AG10803 (cell line): ENCODE measurements around the gene IL3.

Source experiments
- DNase-seq: peaks from one replicate; pipeline ENCODE4 v3.0.0; 2010; ENCODE audit warnings: low read depth
- H3K4me3 ChIP-seq: 2 replicates; pipeline ENCODE4 v1.5.1; 2011; ENCODE audit warnings: mild to moderate bottlenecking, low read length, control low read depth
- TF ChIP-seq, protein P1 (sequence below): conservative IDR thresholded peaks from 2 replicates; pipeline ENCODE4 v1.5.1; 2011; ENCODE audit warnings: mild to moderate bottlenecking, low read length, control low read depth, inconsistent platforms

The IL3 gene

DNA sequence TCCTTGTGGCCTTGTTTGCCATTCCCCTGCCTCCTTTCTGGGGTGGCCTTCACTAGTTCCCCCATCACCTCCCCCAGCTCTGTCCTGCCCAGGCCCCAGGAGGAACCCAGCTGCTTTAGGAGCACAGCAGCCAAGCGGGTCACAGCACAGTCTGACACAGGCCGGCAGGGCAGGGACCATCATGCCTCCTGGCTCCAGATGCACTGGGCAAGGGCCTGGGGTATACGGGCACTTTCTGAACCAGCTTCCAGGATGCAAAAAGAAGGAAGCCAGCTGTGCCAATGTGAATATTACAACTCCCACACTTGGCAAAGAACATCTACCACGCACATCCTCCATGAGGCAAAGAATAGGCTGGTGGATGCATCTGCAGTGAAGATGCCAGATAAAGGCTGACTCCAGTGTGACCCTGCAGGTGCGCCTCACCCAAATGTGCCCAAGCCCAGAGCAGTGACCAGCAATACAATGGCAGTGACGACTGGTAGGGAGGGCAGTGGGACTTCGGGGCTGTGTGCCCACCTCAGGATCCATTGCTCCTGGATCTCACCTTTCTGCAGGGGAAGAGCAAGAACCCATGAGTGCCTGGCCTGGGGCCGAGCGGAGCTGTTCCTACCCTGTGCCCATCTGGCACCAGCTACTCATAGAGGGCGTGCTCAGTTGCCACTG, 6.3 kb upstream of the IL3 start:
- no peak overlapping the region for H3K4me3 ChIP-seq
- no peak for DNase-seq
- TF ChIP-seq, protein P1, sequence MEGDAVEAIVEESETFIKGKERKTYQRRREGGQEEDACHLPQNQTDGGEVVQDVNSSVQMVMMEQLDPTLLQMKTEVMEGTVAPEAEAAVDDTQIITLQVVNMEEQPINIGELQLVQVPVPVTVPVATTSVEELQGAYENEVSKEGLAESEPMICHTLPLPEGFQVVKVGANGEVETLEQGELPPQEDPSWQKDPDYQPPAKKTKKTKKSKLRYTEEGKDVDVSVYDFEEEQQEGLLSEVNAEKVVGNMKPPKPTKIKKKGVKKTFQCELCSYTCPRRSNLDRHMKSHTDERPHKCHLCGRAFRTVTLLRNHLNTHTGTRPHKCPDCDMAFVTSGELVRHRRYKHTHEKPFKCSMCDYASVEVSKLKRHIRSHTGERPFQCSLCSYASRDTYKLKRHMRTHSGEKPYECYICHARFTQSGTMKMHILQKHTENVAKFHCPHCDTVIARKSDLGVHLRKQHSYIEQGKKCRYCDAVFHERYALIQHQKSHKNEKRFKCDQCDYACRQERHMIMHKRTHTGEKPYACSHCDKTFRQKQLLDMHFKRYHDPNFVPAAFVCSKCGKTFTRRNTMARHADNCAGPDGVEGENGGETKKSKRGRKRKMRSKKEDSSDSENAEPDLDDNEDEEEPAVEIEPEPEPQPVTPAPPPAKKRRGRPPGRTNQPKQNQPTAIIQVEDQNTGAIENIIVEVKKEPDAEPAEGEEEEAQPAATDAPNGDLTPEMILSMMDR: no peak

DNA sequence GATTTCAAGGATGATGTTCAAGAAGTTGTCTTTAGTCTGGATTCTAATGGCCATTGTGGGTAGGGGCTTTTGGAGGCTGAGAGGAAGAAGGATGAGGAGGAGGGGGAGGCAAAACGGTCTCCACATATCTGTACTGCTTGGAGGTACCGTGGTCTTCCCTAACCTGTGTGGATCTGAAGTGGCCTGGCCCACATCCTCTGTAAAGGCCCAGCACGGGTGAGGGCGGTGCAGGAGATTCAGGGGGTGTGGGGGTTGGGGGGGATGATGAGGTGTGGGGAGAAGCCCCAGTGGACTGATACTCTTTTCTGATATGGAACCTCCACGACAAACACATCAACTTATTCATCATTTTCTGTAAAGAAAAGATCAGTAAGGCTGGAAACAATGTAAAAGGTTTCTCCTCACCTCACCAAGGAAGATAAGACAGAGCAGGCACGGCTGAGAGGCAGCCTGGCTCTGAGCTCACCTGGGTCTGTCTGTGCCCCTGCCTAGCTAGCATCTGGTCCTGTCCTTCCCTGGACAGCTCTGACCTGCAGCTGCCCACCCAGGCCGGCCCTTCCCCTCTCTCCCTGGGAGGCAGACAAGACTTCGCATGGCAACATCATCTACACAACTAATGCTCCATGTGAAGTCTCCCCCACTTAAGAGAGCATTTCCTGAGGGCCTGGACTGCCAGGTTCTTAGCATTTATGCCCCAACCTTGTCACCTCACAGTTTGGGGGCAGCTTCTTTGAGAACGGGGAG, 5.6 kb upstream of the IL3 start:
- TF ChIP-seq, protein P1: no peak
- H3K4me3 ChIP-seq: no peak overlapping the region
- DNase-seq: no peak

DNA sequence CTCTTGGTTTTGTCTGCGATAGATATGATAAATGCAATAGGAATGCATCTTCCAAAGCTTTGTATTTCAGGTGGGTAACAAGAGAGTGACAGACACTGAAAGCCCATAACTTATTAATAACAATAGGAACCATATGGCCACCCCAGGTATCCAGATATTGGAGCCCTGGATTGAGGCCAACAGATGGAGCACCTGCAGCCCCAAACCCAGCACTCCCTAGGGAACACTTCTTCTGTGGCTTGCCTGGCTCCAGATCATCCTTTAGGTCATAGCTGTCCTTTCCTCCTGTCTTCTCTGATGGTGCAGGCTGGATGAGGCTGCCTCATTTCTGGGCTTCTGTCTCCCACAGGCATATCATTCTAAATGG, 5.0 kb upstream of the IL3 start:
- H3K4me3 ChIP-seq: no peak overlapping the region
- TF ChIP-seq, protein P1: no peak
- DNase-seq: no peak

DNA sequence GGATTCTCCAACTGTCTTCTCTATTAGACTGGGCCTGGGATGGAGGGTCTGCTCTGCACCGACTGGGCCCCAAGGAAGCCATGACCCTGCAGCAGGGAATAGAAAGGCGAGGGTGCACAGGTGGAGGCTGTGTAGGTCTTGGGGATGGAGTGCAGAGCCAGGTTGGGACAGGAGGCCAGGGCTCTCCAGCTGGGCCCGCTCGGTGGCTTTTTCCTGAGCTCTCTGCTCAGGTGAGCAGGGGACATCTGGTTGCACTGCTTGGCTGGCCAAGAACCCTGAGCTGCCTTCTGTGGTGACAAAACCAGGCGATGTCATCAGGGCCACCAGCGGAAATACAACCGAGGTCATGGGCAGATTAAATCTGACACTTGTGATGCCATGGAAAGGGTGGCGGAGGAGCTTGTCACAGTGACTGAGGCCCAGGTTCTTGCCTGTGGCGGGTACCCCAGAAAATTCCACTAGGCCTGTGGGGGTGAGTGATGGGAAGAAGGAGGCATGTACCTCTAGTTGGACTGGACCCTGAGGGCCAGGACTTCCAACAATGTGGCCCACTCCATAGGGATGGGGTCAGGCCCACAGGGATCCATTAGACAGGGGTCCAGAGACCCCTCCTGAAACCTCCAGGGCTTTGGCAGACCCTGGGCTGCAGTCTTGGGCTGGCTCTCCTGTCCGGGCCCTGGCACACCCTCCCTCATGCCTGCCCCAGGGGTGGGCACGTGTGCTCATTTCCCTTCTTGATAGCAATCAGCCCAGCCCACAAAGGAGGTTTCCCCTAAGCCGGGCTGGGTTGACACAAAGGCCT, 4.4 kb upstream of the IL3 start:
- no peak for DNase-seq
- no peak overlapping the region for H3K4me3 ChIP-seq
- TF ChIP-seq, protein P1: no peak

DNA sequence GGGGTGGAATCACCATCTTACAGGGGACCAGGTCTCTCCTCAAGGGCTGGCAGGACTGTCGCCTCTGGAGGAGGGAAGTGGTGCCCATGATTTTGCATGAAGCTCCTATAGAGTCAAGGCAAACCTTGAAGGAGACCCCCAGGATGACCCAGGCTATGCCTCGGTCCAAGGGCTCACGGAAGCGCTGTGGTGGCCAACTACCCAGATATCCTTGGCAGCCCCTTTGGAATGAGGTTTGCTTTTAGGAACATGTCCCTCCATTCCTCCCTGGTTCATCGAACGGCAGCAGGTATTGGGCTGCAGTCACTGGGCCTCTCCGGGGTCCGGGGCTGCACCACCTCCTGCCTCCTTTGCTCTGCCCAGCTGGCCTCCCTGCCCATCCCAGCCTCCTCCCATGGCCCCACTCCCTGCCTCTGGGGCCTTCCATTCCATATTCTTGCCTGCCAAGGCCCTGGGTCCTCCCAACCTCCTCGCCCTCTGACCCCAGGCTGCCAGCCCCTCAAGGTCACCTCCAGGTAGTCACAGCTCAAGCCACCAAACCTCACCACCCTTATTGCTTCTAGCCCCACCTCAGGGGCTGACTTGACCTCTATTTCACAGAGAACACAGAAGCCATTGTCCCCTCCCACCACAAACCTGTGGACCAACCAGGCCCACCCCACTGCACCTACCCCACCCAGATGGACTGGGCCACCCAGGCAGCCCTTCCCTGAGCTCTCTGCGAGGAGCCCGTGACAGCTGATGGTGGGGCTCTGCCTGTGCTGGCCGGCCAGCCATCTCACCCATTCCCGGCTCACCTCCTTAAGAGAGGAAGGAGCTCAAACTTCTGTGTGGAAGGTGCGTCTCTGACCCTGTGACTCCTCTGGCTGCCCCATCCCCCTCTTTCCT, 3.6 kb upstream of the IL3 start:
- no peak for DNase-seq
- H3K4me3 ChIP-seq: no peak overlapping the region
- TF ChIP-seq, protein P1: no peak

DNA sequence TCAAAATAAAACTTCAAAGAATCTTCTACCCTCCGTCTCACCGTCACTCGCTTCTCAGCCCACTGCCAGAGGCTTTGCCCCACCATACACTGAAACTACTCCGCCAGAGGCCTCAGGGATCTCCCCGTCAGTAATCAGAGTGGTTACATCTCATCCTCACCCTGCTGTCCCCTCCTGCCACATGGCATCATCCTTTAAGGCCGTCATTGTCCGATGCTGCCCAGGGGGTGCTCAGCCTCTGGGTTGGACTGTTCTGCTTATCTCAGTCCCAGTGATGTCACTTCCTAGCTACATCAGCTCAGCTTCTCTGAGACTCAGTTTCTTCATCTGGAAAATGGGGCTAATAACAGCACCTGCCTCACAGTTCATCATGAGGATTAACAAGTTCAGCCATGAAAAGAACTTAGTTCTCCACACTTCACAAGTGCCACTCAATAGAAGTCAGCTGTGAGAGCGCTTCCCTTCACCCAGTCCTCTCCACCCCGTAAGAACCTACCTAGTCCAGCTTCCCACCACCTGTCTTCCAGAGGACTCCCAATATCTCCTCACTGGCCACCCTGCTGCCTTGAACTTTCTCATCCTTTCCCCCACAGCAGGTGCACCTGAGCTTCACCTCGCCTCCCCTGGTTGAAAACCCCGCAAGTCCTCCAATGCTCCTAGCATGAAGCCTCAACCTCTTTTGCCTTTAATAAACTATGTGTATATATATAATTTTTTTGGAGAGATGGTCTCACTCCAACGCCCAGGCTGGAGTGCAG, 2.8 kb upstream of the IL3 start:
- H3K4me3 ChIP-seq: no peak overlapping the region
- TF ChIP-seq, protein P1: no peak
- DNase-seq: no peak
